ENCODE results near the gene NSL1.

GRCh38 chr1:212689758-212690529 lies 101.6 kb downstream of the NSL1 start:
- TF ChIP-seq ZNF12 (CRISPR knock-in tag; IDR thresholded peaks at IDR 0.05) (no peak), HDAC2 (IDR thresholded peaks at IDR 0.05) (no peak), EP300 (IDR thresholded peaks at IDR 0.05; ENCODE audit: low read length) (no peak), PTTG1 (tag; IDR thresholded peaks at IDR 0.05; ENCODE audit: low read depth) (no peak), ZNF274 (IDR thresholded peaks at IDR 0.05; ENCODE audit: borderline replicate concordance, low read depth, low read length) (no peak), BCL6 (CRISPR knock-in tag; IDR thresholded peaks at IDR 0.05) (no peak), BCOR (IDR thresholded peaks at IDR 0.05) (no peak), NFATC3 (IDR thresholded peaks at IDR 0.05) (no peak), ZNF780A (CRISPR knock-in tag; IDR thresholded peaks at IDR 0.05) (no peak), ZZZ3 (IDR thresholded peaks at IDR 0.05) (no peak), TAF1 (IDR thresholded peaks at IDR 0.05; ENCODE audit: control insufficient read depth, extremely low read depth, insufficient read depth, low read length, severe bottlenecking) (no peak), POLR2A (conservative IDR thresholded peaks at IDR 0.05) (no peak), CTCF (IDR thresholded peaks at IDR 0.05 in 2 of 3, conservative IDR thresholded peaks at IDR 0.05 in 1 of 3; ENCODE audit: insufficient read depth in 2 of 3, low read depth in 1 of 3, low read length in 3 of 3) (no peak)

Data from K562 (cell line).